H1 (cell line): ENCODE results near the gene SIK3. TPM values are rescaled to one million over a fixed set of nuclear protein-coding genes. Genes with fewer than 3 reads are reported as not detected.

Experiments
- CTCF ChIA-PET: fragments of 300-600 bp; sonication (Branson Sonifier 250); formaldehyde crosslinking; loops from one replicate; lab custom pipeline; 2021; ENCODE audit not compliant: partially characterized antibody; lab: Charles Lee
- POLR2A ChIA-PET: fragments of 300-600 bp; sonication (Branson Sonifier 250); formaldehyde crosslinking; loops from one replicate; lab custom pipeline; 2021; ENCODE audit warnings: inconsistent platforms; ENCODE audit not compliant: partially characterized antibody; lab: Charles Lee
- DNase-seq, 2 experiments: peaks; one replicate each; pipeline versions ENCODE4 v3.0.0 to v3.0.0-alpha.2; 2010 to 2022; ENCODE audit warnings: low spot score in 2 of 2, low read depth in 1 of 2, mixed read lengths in 1 of 2
- FAIRE-seq: peaks from 2 replicates; lab custom pipeline; 2011; peaks lifted over from hg19 to GRCh38; lab: Jason Lieb, UNC
- H2AFZ ChIP-seq: 2 replicates; pipeline ENCODE4 v1.8.1; 2012; ENCODE audit warnings: low read length, inconsistent platforms
- H2AK5ac ChIP-seq: 2 replicates; pipeline ENCODE4 v1.6.1; 2013; ENCODE audit warnings: low read depth, low read length
- H2BK120ac ChIP-seq: replicated peaks from 2 replicates; pipeline ENCODE3; 2013; ENCODE audit warnings: low read depth, low read length, inconsistent platforms
- H2BK12ac ChIP-seq: 2 replicates; pipeline ENCODE4 v1.6.1; 2013; ENCODE audit warnings: low read depth, low read length
- H2BK15ac ChIP-seq: 2 replicates; pipeline ENCODE4 v1.6.1; 2013; ENCODE audit warnings: low read length
- H2BK20ac ChIP-seq: 2 replicates; pipeline ENCODE4 v1.6.1; 2013; ENCODE audit warnings: low read length
- H2BK5ac ChIP-seq: 2 replicates; pipeline ENCODE4 v1.6.1; 2013; ENCODE audit warnings: low read depth, low read length
- H3K14ac ChIP-seq: 2 replicates; pipeline ENCODE4 v1.6.1; 2013; ENCODE audit warnings: inconsistent platforms; ENCODE audit not compliant: insufficient read length
- H3K18ac ChIP-seq: 2 replicates; pipeline ENCODE4 v1.6.1; 2013; ENCODE audit warnings: low read length; ENCODE audit errors: extremely low read depth
- H3K23ac ChIP-seq: 2 replicates; pipeline ENCODE4 v1.6.1; 2013; ENCODE audit warnings: inconsistent platforms; ENCODE audit not compliant: insufficient read length
- H3K23me2 ChIP-seq: 2 replicates; pipeline ENCODE4 v1.6.1; 2013; ENCODE audit warnings: low read depth, low read length
- H3K27ac ChIP-seq: 2 replicates; pipeline ENCODE4 v1.6.1; 2011; ENCODE audit warnings: low read depth, low read length, inconsistent platforms
- H3K27me3 ChIP-seq, 4 experiments: replicated peaks in 1 of 4; 1 replicate in 1 of 4; 2 replicates in 3 of 4; pipeline versions ENCODE4 v1.6.1 to v1.8.1; 2011 to 2013; ENCODE audit warnings: low read length in 3 of 4, mild to moderate bottlenecking in 3 of 4, inconsistent platforms in 2 of 4, mixed read lengths in 2 of 4, moderate library complexity in 1 of 4; ENCODE audit not compliant: control insufficient read depth in 3 of 4, insufficient read depth in 3 of 4; ENCODE audit errors: extremely low read depth in 1 of 4
- H3K36me3 ChIP-seq, 4 experiments: 2 replicates each; pipeline versions ENCODE4 v1.6.1 to v1.8.1; 2011 to 2013; ENCODE audit warnings: mild to moderate bottlenecking in 4 of 4, low read length in 3 of 4, moderate library complexity in 2 of 4, control low read depth in 1 of 4, inconsistent platforms in 1 of 4; ENCODE audit not compliant: insufficient read depth in 4 of 4, control insufficient read depth in 2 of 4
- H3K4ac ChIP-seq: replicated peaks from 2 replicates; pipeline ENCODE3; 2013; ENCODE audit warnings: low read length, low read depth, mixed read lengths, inconsistent platforms; ENCODE audit not compliant: insufficient read length
- H3K4me1 ChIP-seq, 4 experiments: replicated peaks in 1 of 4; 1 replicate in 1 of 4; 2 replicates in 3 of 4; pipeline versions ENCODE4 v1.6.1 to v1.8.1; 2011 to 2013; ENCODE audit warnings: low read length in 3 of 4, inconsistent platforms in 2 of 4, mixed read lengths in 1 of 4; ENCODE audit not compliant: insufficient read depth in 4 of 4, control insufficient read depth in 3 of 4
- H3K4me2 ChIP-seq, 2 experiments: 2 replicates each; pipeline versions ENCODE4 v1.6.1 to v1.8.1; 2011 to 2013; ENCODE audit warnings: low read depth in 2 of 2, low read length in 2 of 2, control low read depth in 1 of 2, inconsistent platforms in 1 of 2, mild to moderate bottlenecking in 1 of 2; ENCODE audit not compliant: insufficient read depth in 1 of 2
- H3K4me3 ChIP-seq, 4 experiments: fragments of 200-600, 300-600 bp in 1 of 4; sonication (generic), shearing (Covaris generic), sonication (Bioruptor Twin) in 1 of 4; 2 replicates each; pipeline versions ENCODE4 v1.5.1 to v1.8.1; 2011 to 2016; ENCODE audit warnings: low read length in 4 of 4, low read depth in 3 of 4, control low read depth in 2 of 4, inconsistent platforms in 2 of 4, mild to moderate bottlenecking in 2 of 4, mixed read lengths in 1 of 4, moderate library complexity in 1 of 4; ENCODE audit not compliant: insufficient read depth in 2 of 4; ENCODE audit errors: extremely low read depth in 1 of 4
- H3K56ac ChIP-seq: replicated peaks from 2 replicates; pipeline ENCODE3; 2013; ENCODE audit warnings: low read depth, mild to moderate bottlenecking, mixed read lengths, low read length, inconsistent platforms; ENCODE audit not compliant: insufficient read length
- H3K79me1 ChIP-seq: 2 replicates; pipeline ENCODE4 v1.6.1; 2013; ENCODE audit warnings: low read depth, low read length, control low read depth
- H3K79me2 ChIP-seq, 2 experiments: 2 replicates each; pipeline versions ENCODE4 v1.6.1 to v1.8.1; 2012 to 2013; ENCODE audit warnings: low read length in 2 of 2, mild to moderate bottlenecking in 2 of 2, inconsistent platforms in 1 of 2; ENCODE audit not compliant: insufficient read depth in 2 of 2, control insufficient read depth in 1 of 2
- H3K9ac ChIP-seq, 4 experiments: replicated peaks in 1 of 4; 1 replicate in 1 of 4; 2 replicates in 3 of 4; pipeline versions ENCODE4 v1.6.1 to v1.8.1; 2011 to 2013; ENCODE audit warnings: low read depth in 3 of 4, low read length in 3 of 4, control low read depth in 2 of 4, mild to moderate bottlenecking in 2 of 4, moderate library complexity in 2 of 4, inconsistent platforms in 1 of 4; ENCODE audit errors: extremely low read depth in 1 of 4
- H3K9me3 ChIP-seq, 2 experiments: 2 replicates each; pipeline versions ENCODE4 v1.6.1 to v1.8.1; 2012 to 2013; ENCODE audit warnings: mild to moderate bottlenecking in 2 of 2, moderate library complexity in 2 of 2, control low read depth in 1 of 2, inconsistent platforms in 1 of 2, low read depth in 1 of 2, low read length in 1 of 2, mixed read lengths in 1 of 2; ENCODE audit not compliant: insufficient read depth in 2 of 2
- H4K20me1 ChIP-seq, 2 experiments: replicated peaks in 1 of 2; 2 replicates each; pipeline versions ENCODE3 to v1.8.1; 2011 to 2013; ENCODE audit warnings: inconsistent platforms in 2 of 2, low read length in 2 of 2, mild to moderate bottlenecking in 1 of 2; ENCODE audit not compliant: insufficient read depth in 2 of 2, control insufficient read depth in 1 of 2
- H4K5ac ChIP-seq: 2 replicates; pipeline ENCODE4 v1.6.1; 2013; ENCODE audit warnings: low read length, low read depth, mixed read lengths, inconsistent platforms; ENCODE audit not compliant: insufficient read length
- H4K8ac ChIP-seq: 2 replicates; pipeline ENCODE4 v1.8.0; 2013; ENCODE audit warnings: mild to moderate bottlenecking, moderate library complexity, low read length, inconsistent platforms; ENCODE audit not compliant: insufficient read depth; ENCODE audit errors: extremely low read depth
- H4K91ac ChIP-seq: replicated peaks from 2 replicates; pipeline ENCODE3; 2013; ENCODE audit warnings: low read length, mixed read lengths, inconsistent platforms; ENCODE audit not compliant: insufficient read length
- KDM1A ChIP-seq: fragments of 200-600, 300-600 bp; sonication (generic); IDR thresholded peaks from 2 replicates; pipeline ENCODE4 v1.7.1; 2016; ENCODE audit warnings: mild to moderate bottlenecking, low read length, borderline replicate concordance
- WGBS, 2 experiments: shearing (Covaris generic) in 1 of 2; methylation state at CpG; one replicate each; pipeline versions ENCODE4 v1.1.6 to v1.1.7; 2013 to 2015; ENCODE audit warnings: low lambda C conversion rate in 2 of 2, mixed read lengths in 2 of 2, inconsistent platforms in 1 of 2, low coverage in 1 of 2, missing lambda C conversion rate in 1 of 2; ENCODE audit not compliant: insufficient replicate concordance in 2 of 2, insufficient coverage in 1 of 2, insufficient read length in 1 of 2; ENCODE audit errors: extremely low coverage in 1 of 2, missing lambda C conversion rate in 1 of 2; 5-methylcytosine and 5-hydroxymethylcytosine counted together
- polyA plus RNA-seq, 7 experiments: library from polyadenylated mRNA; depleted of rRNA in 3 of 7; stranded (reverse) in 5 of 7; unstranded in 2 of 7; fragments of >200 nt in 5 of 7; fragments of 200-250 nt in 2 of 7; gene quantifications; 1 replicate in 5 of 7; 2 replicates in 1 of 7; 4 replicates in 1 of 7; pipeline versions ENCODE4 v1.2.1 to v1.2.3, GENCODE V29; 2011 to 2013; ENCODE audit warnings: missing spikeins in 2 of 7, mixed read lengths in 2 of 7
- total RNA-seq: library from RNA; stranded (reverse); fragmentation: NEBNext Ultra II Directional; extraction: Animal tissue kit (Norgen Biotek cat#: 25700); gene quantifications from 2 replicates; pipeline ENCODE4 v1.2.1, GENCODE V29; 2021

Gene SIK3
- total and polyA plus RNA-seq, 2 of the 8 experiments (the other 6 are each of a cell fraction or from before 2014, with no cell fraction given) = 19.9 to 32.1 TPM

- no peak for FAIRE-seq
- Histone ChIP-seq H3K9me3 (no peaks in the 10 kb centered on the region), H2BK12ac (no peak overlapping the region), H3K79me1 (peaks cover 6% of the 10 kb centered on the region), H4K5ac (no peak overlapping the region), H3K9ac (no peak overlapping the region), H2BK120ac (no peak overlapping the region), H4K91ac (no peak overlapping the region), H2BK20ac (no peak overlapping the region), H2BK15ac (no peak overlapping the region), H3K18ac (no peak overlapping the region), H3K36me3 (no peaks in the 10 kb centered on the region), H3K56ac (no peak overlapping the region), H2AFZ (no peak overlapping the region), H3K79me2 (peaks cover 0 to 72% of the 10 kb centered on the region in 2 experiments; a peak in 2 of 4 replicates), H3K23ac (no peak overlapping the region), H4K8ac (no peak overlapping the region), H2AK5ac (no peak overlapping the region)
- no peak for DNase-seq
- 91% methylated on average over 3 of the region's 3 CpGs; no CpG with 5 or more reads in 1 of the 2 experiments for WGBS, 2 experiments
- ChIA-PET CTCF (no interaction called here), POLR2A (no interaction called here)
- TF ChIP-seq KDM1A = no peak
- TF ChIP-seq, all 59 proteins: peak for 0
- H3K27me3 ChIP-seq = no peaks in the 10 kb centered on the region
- no peak overlapping the region for H2BK5ac ChIP-seq
- H3K4me3 ChIP-seq = no peak overlapping the region
- no peak overlapping the region for H3K27ac ChIP-seq
- H3K4ac ChIP-seq = no peak overlapping the region
- H3K14ac ChIP-seq = no peak overlapping the region
- peaks cover 0 to 3% (median 0%) of the 10 kb centered on the region in 4 experiments; a peak in 1 of 7 replicates for H3K4me1 ChIP-seq
- peaks cover 2 to 10% of the 10 kb centered on the region in 2 experiments for H4K20me1 ChIP-seq
- H3K23me2 ChIP-seq = no peaks in the 10 kb centered on the region
- no peak overlapping the region for H3K4me2 ChIP-seq
Observed at GRCh38 chr11:117022526-117022925, 75.7 kb downstream of the SIK3 start.
